ENCODE data around the gene ANKRD53. TPM values are rescaled to one million over a fixed set of nuclear protein-coding genes. Genes with fewer than 3 reads are reported as not detected.

Gene ANKRD53
- polyA plus RNA-seq, 3 donors, result 5.5 to 31.9 (median 8.9) TPM

DNA sequence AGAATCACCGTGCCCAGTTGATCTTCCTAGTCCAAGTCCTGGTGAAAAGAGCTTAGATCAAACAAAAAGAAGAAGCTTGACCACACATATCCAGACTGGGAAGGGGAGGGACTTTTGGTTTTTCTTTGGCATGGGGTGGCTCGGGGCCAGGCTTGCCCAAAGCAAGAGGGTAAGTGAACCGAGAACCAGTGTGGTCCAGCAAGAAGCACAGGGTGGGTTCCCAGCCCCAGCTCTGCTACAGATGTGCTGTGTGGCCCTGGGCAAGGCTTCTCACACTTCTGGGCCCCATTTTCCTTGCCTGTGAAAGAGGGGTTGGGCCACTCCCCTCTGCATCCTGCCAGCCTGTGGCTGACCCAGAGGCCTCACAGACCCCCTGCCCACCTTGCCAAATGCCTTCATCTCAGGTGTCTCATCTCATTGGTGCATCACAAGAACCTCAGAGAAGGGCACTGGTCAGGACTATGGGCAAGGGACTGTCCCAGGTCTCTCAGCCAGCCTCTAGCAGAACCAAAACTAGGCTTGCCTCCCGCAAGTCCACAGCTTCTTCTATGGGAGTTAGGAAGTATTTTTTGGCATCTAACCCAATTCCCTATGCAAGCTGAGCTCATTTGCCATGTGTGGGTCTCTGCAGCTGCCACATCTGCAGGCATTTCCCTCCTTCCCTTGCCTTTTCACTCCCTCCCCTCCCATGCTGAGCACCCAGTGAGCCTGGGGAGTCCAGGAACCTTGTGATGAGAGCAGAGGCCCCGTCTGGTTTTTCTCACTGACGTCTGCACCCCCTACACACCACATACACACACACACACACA, 35.8 kb upstream of the ANKRD53 start:
- 62 to 66% (median 66%) methylated on average over 6 of the region's 6 CpGs for WGBS, 3 donors
- no peak overlapping the region for H3K27ac ChIP-seq (ENCODE audit: low read depth, low read length)

DNA sequence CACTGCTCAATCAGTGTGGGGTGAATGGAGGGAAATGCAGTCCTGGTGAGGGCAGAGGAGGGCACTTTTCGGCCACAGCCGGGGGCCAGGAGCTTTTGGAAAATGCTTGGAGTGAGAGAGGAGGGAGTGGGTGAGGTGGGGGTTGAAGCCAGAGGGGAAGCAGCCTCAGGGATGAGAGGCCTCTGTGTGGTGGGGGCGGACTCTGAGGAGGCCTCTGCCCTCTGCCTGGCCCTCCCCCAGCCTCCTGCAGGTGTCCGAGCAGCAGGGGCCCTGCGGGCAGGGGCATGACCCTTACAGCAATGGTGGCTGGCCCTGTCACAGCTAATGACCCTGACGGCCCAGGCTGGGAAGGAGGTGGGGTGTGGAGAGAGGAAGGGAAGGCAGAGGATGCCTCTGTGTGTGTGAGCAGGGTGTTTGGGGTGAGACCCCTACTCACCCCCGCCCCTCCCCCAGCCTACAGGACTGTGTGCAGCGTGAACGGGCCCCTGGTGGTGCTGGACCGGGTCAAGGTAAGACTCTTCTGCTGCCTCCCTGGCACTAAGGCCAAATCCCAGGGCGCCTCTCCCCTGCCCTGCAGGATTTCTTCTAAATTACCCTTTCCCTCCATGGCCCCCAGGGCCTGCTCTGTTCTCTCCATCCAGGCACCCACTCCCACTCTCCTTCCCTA, 35.1 kb upstream of the ANKRD53 start:
- WGBS, 3 donors, result 74 to 83% (median 76%) methylated on average over 9 to 11 of the region's 11 CpGs
- H3K27ac ChIP-seq (ENCODE audit: low read depth, low read length), result no peak overlapping the region

DNA sequence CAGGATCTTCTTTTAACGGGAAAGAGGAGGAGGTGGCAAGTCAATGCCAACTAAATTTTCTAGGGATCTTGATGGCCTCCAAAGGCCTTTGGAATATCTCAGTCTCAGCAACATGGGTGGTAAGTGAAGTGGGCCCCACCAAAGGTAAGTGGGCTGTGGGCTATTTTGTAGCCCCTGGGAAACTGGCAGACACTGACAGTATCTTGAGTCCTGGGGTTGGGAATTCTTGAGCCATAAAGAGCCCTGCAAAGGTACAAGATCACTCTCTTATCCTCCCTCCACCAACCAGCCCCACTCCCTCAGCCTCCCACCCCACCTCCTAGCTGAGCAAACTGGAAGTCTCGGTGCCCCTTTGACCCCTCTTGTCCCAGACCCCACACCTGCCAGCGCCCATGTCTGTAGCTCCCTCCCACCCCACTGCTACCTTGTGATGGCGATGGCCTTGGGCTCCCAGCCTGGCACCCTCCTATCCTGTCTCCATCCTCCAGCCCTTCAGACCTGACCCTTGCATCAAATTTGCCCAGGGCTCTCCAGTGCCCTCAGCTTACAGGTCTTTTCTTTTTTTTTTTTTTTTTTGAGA, 34.2 kb upstream of the ANKRD53 start:
- 72 to 92% (median 83%) methylated on average over 4 of the region's 4 CpGs for WGBS, 3 donors
- H3K27ac ChIP-seq (ENCODE audit: low read depth, low read length), result no peak overlapping the region

DNA sequence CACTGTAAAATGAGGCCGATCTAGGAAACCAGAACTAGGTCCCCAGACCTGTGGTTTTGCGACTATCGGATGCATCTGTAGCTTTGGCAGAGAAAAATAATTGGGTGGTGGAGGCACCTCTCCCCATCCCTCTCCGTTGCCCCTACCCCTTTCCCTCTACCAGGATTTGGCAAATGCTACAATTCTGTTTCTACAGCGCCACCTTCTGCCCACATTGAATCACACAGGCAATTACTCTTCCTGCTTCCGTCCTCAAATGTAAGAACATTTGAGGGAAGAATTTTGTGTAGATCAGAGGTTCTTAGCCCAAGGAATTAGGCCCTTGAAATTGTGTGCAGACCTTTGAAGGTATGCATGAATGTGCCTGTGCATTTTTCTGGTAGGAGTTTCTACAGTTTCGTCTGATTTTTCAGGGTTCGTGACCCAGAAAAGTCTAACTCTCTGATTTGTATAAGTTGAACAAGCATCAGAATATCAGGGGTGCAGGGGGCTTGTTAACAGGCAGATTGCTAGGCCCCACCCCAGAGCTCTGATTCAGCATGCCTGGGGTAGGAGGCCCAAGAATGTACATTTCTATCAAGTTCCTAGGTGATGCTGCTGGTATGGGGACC, 31.5 kb upstream of the ANKRD53 start:
- no peak overlapping the region for H3K27ac ChIP-seq (ENCODE audit: low read depth, low read length)
- 18 to 24% (median 23%) methylated on average over 8 of the region's 8 CpGs for WGBS, 3 donors

DNA sequence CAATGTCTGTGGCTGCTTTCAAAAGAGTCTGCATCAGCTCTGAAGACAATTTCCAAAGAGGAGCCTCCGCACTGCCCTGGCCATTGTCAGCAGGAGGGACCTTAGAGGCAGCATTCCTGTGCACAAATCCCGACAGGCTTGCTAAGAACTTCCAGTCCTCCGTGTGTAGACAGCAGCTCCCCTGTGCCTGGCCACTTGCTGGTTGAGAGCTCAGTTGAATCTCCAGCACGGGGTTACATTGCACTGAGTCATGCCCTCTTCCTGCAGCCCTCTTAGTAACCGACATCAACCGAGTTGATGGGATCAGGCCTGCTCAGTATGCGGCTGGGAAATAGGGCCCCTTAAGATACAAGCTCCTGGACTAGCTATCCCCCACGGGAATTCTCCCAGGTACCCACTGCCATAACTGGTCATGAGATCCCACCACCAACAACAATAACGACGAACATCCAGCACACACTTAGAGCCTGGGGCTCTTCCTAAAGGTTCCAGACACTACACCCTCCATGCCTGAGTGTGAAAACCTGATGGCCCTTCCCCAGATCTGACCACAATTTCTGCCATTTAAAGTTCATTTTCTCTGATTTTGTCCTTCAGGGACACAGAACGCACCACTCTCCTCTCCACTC, 30.8 kb upstream of the ANKRD53 start:
- 48 to 58% (median 53%) methylated on average over 11 of the region's 11 CpGs for WGBS, 3 donors
- H3K27ac ChIP-seq (ENCODE audit: low read depth, low read length), result no peak overlapping the region

DNA sequence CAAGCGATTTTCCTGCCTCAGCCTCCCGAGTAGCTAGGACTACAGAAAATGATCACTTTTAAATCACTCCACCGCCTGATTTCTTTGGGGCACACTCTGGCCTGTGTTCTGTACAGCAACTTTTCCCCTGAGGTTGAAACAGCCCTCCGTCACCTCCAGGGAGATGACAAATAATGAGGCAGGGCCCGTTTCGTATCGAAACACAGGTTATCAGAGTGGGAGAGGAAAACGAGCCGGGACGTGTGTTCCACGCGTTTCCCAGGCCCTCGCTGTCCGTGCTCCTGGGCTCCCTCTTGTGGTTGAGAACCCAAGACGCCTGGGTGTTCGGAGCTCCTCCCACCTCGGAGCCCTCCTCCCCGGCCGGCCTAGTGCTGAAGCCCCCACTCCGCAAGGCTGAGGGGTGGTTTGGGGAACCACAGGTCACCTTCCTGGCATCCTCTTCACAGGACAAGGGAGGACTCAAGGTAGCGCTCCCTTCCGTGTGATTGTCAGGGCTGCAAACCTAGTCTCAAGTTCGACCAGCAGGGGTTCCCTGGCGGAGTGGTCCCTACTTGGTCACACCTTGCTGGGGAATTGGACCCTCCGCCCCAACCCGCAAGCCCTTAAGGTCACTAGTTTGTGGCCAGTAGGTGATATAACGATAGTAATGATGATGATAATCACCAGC, 30.0 kb upstream of the ANKRD53 start:
- no peak overlapping the region for H3K27ac ChIP-seq (ENCODE audit: low read depth, low read length)
- WGBS, 3 donors, result 7 to 12% (median 9%) methylated on average over 27 of the region's 27 CpGs

DNA sequence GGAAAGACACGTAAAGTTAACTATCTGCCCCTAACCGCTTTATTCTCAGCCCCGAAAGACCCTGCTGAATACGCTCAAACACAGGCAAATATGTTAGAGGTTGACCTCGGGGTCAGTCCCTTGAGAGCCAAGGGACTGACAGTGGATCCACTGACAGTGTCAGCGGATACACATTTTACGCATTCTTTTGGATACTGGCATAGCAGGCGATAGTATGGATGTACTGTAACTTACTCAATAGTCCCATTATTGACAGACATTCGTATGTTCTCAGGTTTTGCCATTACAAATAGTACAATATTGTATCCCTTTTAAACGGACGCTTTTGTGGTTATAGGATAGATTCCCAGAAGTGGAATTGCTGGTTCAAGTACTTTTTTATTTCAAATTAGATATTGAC, 29.3 kb upstream of the ANKRD53 start:
- H3K27ac ChIP-seq (ENCODE audit: low read depth, low read length), result no peak overlapping the region
- 74 to 79% (median 75%) methylated on average over 11 of the region's 11 CpGs for WGBS, 3 donors

DNA sequence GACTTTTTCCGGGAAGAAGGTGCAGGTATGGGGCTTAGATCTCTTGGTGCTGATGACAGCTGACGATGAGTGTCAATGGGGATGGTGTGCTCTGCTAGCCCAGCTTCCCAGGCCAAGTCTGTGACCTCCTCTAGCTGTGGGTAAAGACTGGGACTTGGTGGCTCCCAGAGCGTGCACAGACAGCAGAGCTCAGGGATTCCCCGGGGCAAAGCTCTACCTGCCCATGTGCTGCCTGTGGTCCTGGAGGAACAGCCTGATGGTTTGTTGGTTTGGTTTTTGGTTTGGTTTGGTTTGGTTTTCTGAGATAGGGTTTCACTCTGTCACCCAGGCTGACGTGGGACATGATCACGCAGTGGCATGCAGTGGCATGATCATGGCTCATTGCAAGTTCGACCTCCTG, 23.5 kb upstream of the ANKRD53 start:
- WGBS, 3 donors, result 86 to 90% (median 87%) methylated on average over 7 of the region's 7 CpGs
- H3K27ac ChIP-seq (ENCODE audit: low read depth, low read length), result no peak overlapping the region

DNA sequence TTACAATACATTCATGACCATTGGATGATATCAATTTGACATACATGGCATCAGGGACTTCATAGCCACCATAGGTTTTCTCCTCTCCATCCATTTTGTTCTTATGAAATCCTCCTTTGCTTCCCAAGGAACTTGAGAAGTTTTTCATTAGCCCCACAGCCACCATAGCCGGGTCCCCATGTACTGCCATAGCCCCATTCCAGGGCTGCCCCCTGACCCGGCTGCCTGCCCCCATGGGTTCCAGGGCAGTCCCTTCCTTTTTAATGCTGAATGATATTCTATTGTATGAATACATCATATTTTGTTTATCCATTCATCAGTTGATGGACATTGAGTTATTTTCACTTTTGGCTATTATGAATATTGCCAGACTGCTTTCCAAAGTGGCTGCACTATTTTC, 22.3 kb upstream of the ANKRD53 start:
- 67 to 92% (median 86%) methylated on average over 2 of the region's 2 CpGs for WGBS, 3 donors
- no peak overlapping the region for H3K27ac ChIP-seq (ENCODE audit: low read depth, low read length)

DNA sequence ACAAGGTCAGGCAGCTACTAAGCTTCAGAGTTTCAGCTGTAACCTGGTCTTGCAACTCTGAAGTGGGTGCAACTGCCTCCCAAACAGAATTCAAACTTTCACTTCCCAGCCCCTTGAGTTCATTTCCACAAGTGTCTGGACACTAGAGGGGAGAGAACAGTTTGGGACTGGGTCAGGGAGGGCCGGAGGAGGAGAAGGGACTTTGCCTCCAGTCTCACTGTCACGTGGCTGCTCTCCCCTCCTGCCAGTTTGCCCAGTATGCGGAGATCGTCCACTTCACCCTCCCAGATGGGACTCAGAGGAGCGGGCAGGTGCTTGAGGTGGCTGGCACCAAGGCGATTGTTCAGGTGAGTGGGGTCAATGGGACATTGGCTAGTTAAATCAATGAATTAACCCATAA, 20.6 kb upstream of the ANKRD53 start:
- H3K27ac ChIP-seq (ENCODE audit: low read depth, low read length), result no peak overlapping the region
- 72 to 78% (median 77%) methylated on average over 6 of the region's 6 CpGs for WGBS, 3 donors

DNA sequence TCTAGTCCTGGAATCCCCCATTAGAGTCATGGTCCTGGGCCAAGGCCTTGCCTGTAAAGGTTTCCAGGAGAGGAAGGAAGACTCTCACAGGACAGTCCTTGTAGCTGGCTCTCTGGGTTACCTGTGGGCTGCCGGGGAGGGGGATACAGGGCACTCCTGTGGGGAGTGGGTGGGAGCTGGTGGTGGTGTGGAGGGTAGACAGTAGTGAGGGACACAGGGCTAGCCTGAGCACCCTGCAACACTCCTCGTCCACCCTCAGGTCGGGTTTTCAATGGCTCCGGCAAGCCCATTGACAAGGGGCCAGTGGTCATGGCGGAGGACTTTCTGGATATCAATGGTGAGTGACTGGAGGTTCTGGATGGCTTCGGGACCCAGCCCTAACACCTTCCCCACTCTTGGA, 19.7 kb upstream of the ANKRD53 start:
- 91 to 95% (median 95%) methylated on average over 6 of the region's 6 CpGs for WGBS, 3 donors
- no peak overlapping the region for H3K27ac ChIP-seq (ENCODE audit: low read depth, low read length)

DNA sequence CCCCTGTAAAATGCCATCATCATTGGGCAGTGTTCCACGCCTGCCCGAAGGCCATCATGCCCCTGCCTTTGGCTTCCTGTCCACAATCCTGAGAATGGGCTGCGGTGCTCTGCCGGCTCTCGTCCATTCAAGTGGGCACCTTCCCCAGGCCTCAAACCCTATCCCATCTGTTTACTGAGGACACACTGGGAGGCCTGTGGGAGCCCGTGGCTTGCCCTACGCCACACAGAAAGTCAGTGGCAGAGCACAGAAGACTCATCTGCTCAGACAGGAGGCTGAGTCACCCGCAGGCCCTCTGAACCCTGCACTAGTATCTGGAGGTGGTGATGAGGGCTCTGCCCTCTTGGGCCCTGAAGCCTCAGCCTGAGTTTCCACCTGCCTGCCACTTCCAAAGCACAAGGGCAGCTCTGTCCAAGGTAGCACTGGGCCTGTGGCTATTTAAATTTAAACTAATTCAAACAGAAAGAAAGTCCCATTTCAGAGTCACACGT, 19.1 kb upstream of the ANKRD53 start:
- H3K27ac ChIP-seq (ENCODE audit: low read depth, low read length), result no peak overlapping the region

DNA sequence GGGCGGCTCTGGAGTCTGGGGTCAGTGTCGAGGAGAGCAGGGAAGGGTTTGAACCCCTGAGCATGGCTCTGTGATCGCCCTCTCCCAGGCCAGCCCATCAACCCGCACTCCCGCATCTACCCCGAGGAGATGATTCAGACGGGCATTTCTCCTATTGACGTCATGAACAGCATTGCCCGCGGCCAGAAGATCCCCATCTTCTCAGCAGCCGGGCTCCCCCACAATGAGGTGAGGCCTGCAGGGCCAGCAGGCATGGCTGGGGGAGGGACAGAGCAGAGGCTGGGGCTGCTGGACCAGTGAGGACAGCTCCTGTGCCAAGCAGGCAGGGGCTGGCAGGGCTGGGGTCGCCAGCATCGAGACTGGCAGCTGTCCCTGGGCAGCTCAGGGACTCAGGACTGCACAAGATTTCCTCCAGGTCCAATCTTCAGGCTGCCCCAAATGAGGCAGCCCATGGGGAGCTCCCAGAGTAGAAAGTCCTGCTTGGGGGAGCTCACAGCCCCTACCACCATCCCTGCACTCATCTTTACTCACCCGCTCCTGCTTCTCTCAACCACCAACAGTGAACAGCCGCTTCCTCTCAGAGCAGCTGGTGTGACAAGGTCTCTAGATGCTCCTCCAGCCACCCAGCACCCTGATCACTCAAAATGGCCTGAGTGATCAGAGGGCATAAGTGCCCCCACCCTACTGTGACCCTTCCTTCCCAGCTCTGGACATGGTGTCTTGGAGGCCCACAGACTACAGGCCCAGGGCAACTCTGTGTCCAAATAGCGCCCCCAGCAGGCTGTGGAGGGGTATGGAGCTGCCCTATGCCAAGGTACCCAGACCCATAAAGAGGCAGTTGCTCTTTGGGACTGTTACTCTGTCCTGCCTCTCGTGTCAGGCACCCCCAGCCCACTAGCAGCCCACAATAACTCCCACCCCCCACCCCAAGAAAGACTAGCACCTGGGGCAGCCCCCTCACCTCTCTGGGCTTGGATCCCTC, 18.3 kb upstream of the ANKRD53 start:
- no peak overlapping the region for H3K27ac ChIP-seq (ENCODE audit: low read depth, low read length)
- whole genome bisulfite sequencing, 3 donors, result 86 to 87% (median 87%) methylated on average over 17 of the region's 17 CpGs

More for the DNA sequence above, 19.1 kb upstream of the ANKRD53 start:
- WGBS, 3 donors, result 91 to 93% (median 93%) methylated on average over 9 of the region's 9 CpGs

DNA sequence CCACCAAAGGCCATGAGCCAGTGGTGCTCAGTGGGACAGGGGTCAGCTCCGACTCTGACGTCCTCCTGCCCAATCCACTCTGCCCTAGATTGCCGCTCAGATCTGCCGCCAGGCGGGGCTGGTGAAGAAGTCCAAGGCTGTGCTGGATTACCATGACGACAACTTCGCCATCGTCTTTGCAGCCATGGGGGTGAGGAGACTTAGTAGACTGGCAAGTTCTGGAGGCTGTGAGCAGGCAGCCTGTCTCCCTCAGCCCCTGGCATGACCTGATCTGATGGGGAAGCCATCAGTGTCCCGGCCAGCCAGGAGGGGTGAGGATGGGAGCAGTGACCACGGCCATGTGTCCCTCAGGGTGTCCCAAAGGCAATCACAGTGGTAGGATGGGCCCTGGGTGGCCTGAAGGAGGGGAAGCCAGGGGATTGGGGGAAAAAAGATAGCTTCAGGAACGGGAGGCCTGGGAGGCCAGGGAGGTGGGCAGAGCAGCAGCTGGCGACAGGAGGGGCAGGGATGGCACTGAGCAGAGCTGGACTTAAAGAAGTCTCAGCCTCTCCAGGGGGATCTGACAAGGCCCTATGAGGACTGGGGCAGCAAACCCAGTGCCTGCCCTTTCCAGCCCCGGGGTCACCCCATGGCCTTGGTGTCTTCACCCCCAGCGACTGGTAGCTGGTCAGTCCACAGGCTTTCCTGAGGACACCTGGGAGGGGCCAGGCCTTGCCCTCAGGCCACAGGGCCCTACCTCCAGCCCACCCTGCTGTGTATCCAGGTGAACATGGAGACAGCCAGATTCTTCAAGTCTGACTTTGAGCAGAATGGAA, 17.4 kb upstream of the ANKRD53 start:
- WGBS, 3 donors, result 68 to 76% (median 70%) methylated on average over 14 of the region's 14 CpGs
- no peak overlapping the region for H3K27ac ChIP-seq (ENCODE audit: low read depth, low read length)

DNA sequence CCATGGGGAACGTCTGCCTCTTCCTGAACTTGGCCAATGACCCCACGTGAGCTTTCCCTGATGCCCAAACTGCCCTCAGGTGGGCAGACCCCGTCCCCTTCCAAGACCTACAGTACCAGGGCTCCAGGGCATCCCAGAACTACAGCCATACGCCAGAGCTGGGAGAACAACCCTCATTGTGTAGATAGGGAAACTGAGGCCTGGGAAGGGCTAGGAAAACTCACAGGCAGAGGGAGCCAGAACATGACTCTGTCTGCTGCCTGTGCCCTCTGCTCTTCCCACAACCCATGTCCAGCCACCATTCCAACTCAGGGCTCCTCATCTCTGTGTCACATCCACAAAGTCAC, 16.8 kb upstream of the ANKRD53 start:
- WGBS, 3 donors, result 78 to 88% (median 86%) methylated on average over 4 of the region's 4 CpGs
- no peak overlapping the region for H3K27ac ChIP-seq (ENCODE audit: low read depth, low read length)

DNA sequence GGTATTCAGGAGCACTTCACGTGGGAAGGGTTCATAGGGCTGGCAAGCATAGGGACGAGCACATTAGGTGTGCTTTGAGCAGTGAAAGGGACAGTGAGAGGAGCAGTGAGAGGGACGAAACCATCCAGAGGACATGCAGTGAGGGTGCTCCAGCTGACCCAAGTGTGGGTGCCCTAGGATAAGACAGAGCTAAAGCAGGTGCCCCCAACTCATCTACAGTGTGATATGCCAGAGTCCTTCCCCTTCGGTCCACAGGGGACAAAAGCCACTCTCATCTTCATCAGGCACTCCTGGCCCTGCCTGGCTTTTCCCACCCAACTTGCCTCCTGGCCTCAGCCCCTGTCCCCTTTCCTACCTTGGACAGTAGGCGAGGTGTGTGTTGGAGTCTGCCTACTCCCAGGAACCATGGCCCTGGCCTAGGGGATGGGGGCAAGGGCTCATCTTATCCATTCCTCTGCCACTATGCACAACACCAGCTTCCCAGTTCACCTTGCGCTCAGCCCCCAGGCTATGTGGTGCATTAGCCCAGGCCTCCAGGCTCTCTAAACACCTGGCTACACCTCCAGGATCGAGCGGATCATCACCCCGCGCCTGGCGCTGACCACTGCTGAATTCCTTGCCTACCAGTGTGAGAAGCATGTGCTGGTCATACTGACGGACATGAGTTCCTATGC, 16.1 kb upstream of the ANKRD53 start:
- WGBS, 3 donors, result 73 to 84% (median 82%) methylated on average over 12 of the region's 12 CpGs
- no peak overlapping the region for H3K27ac ChIP-seq (ENCODE audit: low read depth, low read length)

Data from adipose tissue (tissue), 3 donors.